HG02870 (cell line): ENCODE results near the gene TRPM5.

Experiments
- ATAC-seq: cut with Tn5 transposase; IDR thresholded peaks from one replicate; pipeline ENCODE4 v1.9.1; 2021; ENCODE audit warnings: mild to moderate bottlenecking, moderate library complexity; ENCODE audit not compliant: unreplicated experiment

The TRPM5 gene

GRCh38 chr11:2421996-2422395, 22.3 kb downstream of the TRPM5 start:
- ATAC-seq: no peak

- ATAC-seq: no peak
These were observed 22.9 kb downstream of the TRPM5 start for GRCh38 chr11:2421226-2421994.

- ATAC-seq: no peak
These were observed 23.6 kb downstream of the TRPM5 start for GRCh38 chr11:2420502-2421225.

GRCh38 chr11:2419638-2420501, 24.4 kb downstream of the TRPM5 start:
- ATAC-seq: no peak

- ATAC-seq: no peak
These were observed 25.5 kb downstream of the TRPM5 start for GRCh38 chr11:2418693-2419360.

GRCh38 chr11:2417856-2418692, 26.2 kb downstream of the TRPM5 start:
- no peak for ATAC-seq

GRCh38 chr11:2416765-2417164, 27.5 kb downstream of the TRPM5 start:
- no peak for ATAC-seq

- ATAC-seq: no peak
These were observed 28.5 kb downstream of the TRPM5 start for GRCh38 chr11:2415601-2416380.

- no peak for ATAC-seq
These were observed 29.1 kb downstream of the TRPM5 start for GRCh38 chr11:2415171-2415570.

GRCh38 chr11:2414616-2415015, 29.7 kb downstream of the TRPM5 start:
- ATAC-seq: no peak

- no peak for ATAC-seq
These were observed 30.4 kb downstream of the TRPM5 start for GRCh38 chr11:2413742-2414579.

- no peak for ATAC-seq
These were observed 32.0 kb downstream of the TRPM5 start for GRCh38 chr11:2412323-2412722.

GRCh38 chr11:2411446-2412305, 32.6 kb downstream of the TRPM5 start:
- ATAC-seq: no peak

GRCh38 chr11:2410616-2411015, 33.7 kb downstream of the TRPM5 start:
- no peak for ATAC-seq

GRCh38 chr11:2409611-2410468, 34.5 kb downstream of the TRPM5 start:
- no peak for ATAC-seq

GRCh38 chr11:2409126-2409525, 35.2 kb downstream of the TRPM5 start:
- no peak for ATAC-seq
